GM15510 (cell line): Measurements from ENCODE around the gene MEX3D.

Experiments used
- POLR2A ChIP-seq: IDR thresholded peaks from 3 replicates; pipeline ENCODE4 v1.6.1; 2011; ENCODE audit warnings: borderline replicate concordance; ENCODE audit not compliant: insufficient read length; ENCODE audit errors: extremely low read depth

The MEX3D gene

DNA sequence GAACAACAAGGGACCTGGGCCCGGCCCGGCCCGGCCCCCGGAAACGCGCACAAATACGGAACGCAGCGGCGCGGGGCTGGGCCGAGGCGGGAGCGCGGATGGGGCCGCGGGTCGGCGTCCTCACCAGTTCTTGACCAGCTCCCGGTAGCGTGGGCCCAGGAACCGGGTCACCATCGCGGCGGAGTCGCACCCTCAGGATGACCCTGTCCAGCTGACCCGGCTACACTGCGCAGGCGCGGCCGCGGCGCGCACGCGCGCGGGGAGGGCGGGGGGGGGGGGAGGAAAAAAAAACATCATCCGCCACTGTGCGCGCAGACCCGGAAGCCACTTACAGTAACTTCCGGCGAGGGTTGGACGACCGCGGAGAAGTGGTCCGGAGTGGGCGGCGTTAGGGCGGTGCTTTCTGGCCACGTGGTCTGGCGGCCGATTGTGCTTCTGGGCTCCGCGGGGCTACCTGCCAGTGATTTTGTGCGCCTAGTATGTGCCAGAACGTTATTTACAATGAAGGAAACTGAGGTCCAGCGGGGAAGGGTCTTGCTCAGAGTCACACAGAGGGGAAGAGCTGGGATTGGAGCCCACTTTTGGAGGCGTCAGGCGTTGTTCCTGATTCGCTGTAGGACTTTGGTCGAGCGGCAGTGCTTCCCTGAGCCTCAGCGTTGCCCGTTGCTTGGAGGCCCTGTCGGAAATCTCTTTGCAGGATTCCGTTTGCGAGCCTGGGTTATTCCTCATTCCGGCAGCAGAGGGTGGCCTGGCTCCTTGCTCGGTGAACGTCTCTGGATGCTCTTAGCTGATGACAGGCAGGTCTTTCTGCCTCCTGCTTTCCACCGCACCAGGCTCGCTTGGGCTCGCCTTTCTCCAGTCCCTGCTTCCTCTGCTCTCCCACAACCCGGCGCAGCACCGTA, 37.4 kb upstream of the MEX3D start, which contains the start of gene UQCR11:
Gene UQCR11 (minus strand): TSS at position 227 of the 902 bp plus-strand sequence. CDS start 53 bp downstream, at position 174.
- TF ChIP-seq POLR2A: peak; percentile 62

GRCh38 chr19:1602091-1602707, 34.1 kb upstream of the MEX3D start:
- TF ChIP-seq POLR2A: no peak

- TF ChIP-seq POLR2A: no peak
Observed at GRCh38 chr19:1601613-1602064, 33.5 kb upstream of the MEX3D start.

GRCh38 chr19:1599460-1599846, 31.3 kb upstream of the MEX3D start:
- TF ChIP-seq POLR2A: no peak

DNA sequence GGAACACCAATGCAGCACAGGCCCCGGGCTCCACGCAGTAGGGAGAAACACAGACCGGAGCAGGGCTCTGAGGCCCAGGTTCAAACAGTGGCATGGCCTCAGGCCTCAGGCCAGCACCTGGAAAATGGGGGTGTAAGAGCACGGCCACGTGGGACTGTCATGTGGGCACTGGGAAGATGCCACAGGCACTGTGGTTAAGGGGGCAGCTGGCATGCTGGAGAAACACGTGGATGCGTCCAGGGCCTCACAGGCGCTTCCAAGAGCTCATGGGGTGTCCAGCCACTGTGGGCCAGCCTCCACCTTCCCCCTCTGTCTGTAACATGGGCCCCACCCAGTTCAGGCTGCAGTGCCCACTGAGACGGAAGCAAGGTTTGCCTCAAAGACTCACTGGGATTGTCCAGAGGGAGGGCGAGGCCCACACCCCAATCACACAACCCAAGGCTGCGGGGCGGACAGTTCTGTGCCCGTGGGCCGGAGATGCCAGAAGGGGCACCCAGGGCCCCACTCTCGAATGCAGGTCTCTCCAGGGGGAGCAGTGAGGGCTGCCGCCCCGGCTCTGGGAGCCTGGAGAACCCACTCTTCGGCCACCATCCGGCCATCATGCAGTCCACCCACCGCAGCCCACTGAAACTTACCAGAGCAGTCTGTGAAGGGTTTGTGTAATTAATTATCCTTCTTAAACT, 30.8 kb upstream of the MEX3D start:
- no peak for TF ChIP-seq POLR2A

GRCh38 chr19:1593501-1593772, 25.3 kb upstream of the MEX3D start:
- TF ChIP-seq POLR2A: no peak

GRCh38 chr19:1592755-1593500, 24.8 kb upstream of the MEX3D start, which contains the start of gene MBD3:
Gene MBD3 (minus strand): TSS chr19:1592865. CDS start chr19:1592631, 234 bp downstream.
- TF ChIP-seq POLR2A: peak; percentile 83

DNA sequence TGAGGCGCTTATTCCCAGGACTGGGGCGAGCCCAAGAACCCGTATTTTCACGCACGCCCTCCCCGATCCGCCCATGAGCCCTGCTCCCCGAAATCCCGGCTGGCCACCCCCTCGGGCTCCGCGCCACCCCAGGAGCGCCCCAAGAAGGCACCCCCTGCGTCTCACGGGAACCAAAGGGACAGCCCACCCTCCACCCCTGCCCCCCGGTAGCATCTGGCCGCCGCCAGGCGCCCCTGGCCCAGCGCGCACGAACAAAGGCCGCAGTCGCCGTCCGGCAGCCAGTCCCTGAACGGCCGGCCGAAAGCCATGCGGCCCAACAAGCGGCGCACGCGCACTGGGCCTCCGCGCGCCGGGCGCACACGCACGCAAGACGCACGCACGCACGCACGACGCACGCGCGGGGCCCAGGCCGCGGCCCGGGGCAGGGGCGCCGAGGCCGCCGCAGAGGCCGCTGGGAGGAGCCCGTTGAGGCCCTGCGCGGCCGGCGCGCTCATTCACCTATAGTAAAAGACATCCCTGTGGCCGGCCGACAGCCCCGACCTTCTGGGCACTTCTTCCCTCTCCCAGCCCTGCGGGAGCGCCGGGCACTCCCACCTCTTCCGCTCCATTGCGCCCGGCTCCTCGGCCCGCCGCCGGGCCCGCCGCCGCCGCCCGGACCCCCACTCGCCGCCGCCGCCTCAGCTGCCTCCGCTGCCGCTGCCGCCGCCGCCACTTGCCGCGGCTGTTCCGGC, 24.1 kb upstream of the MEX3D start:
- TF ChIP-seq POLR2A: peak; percentile 97

DNA sequence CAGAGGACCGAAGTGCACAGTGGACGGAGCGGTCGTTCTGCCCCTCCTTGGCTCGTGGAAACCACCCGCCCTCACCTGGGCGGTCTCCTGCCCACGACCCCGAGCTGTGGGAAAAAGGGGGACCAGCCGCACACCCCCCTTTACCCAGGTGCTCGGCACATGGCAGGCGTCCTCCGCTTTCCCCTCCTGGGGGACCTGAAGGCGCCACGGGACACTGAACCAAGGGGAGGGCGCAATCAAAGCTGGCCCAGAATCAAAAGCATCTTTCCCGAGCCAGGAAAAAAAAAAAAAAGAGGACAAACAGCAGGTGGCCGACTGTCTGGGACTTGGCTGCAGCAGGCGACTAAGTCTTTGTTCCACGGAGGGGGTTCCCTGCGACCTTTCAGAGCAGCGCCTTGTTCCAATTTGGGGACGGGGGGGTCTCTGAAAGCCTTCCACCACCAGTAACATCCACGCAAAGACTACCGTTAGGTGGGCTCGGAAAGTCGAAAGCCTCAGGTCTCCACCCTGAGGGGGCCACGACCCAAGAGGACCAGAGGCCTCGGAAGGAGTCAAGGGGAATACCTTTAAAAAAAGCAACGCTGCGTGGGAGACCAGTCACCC, 23.4 kb upstream of the MEX3D start:
- TF ChIP-seq POLR2A: no peak

DNA sequence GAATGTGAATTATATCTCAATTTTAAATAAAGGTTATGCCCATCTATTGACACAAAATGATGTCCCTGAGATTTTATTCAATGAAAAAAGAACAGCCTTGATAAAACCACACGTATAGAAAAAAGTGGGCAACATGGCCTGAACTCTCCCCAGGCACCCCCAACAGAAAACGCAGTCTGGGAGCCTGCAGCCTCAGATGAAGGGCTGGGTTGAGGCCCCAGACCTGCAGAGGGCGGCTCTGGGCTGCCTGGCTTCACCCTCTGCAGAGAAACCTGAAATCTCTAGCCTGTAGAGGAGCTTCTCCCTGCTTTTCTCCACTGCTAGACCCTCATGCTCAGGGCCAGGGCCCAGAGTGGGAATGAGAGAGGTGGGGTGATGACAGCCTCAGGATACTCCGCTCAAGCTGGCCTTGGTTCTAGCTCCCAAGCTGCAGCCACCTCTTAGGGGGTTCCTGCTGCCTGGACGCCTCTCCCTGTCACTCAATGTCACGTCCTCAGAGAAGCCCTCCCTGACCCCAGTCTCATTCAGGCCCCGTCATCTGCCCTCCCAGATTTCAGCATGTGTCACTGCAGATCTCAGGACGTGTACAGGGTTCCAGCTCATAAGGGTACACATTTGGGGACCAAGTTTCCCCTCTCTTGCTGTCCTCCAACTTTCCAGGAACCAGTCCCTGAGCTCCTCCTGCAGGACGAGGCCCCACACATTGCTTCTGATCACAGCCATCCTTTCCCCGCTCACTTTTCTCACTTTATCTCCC, 22.7 kb upstream of the MEX3D start:
- peak; percentile 24 for TF ChIP-seq POLR2A

DNA sequence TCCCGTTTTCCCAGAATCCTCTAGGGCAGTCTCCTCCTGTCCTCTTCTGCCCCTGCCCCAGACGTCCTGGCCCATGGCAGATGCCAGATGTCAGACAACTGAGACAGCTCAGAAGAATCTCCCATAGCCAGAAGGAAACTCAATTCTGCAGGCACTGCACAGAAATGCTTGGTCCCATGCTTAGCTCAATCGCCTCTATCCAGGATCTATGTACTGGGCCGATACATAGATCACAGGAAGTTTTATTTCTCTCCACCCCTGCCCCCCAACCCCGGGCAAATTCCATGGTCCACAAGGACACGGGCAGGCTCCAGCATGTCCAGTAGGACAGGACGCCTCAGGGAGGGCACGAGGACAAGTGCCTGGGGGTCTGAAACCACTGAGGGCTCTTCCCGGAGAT, 19.7 kb upstream of the MEX3D start:
- no peak for TF ChIP-seq POLR2A

- no peak for TF ChIP-seq POLR2A
Observed at GRCh38 chr19:1585243-1585580, 17.1 kb upstream of the MEX3D start.
